Activated CD8-positive, alpha-beta T cell treated with anti-CD3 and anti-CD28 coated beads for 36 hours (primary cell): ENCODE data around the gene LCE3B. TPM values are rescaled to one million over a fixed set of nuclear protein-coding genes. Genes with fewer than 3 reads are reported as not detected.
A peak's percentile ranks its signal among the peaks of the same experiment; 100 is the strongest.

Experiments
- ATAC-seq: fragments of 200-7000 bp; cut with Tn5 transposase; one replicate; pipeline ENCODE4 v1.10.0; 2021; ENCODE audit warnings: mild to moderate bottlenecking, moderate library complexity
- CTCF ChIA-PET: fragments of 350-600 bp; sonication (Branson Sonifier 250); formaldehyde crosslinking; loops from one replicate; lab custom pipeline; 2021; ENCODE audit warnings: antibody characterized with exemption; lab: Charles Lee
- POLR2A ChIA-PET: fragments of 350-600 bp; sonication (Branson Sonifier 250); formaldehyde crosslinking; loops from one replicate; lab custom pipeline; 2021; ENCODE audit warnings: antibody characterized with exemption; lab: Charles Lee
- DNase-seq: peaks from one replicate; pipeline ENCODE4 v3.0.0-alpha.2; 2020
- H3K27ac Mint-ChIP-seq: one replicate; pipeline ENCODE4 v1.8.0; 2021; ENCODE audit warnings: mild to moderate bottlenecking, mixed read lengths
- H3K27me3 Mint-ChIP-seq: one replicate; pipeline ENCODE4 v1.8.0; 2021; ENCODE audit warnings: mixed read lengths
- H3K36me3 Mint-ChIP-seq: one replicate; pipeline ENCODE4 v1.8.0; 2021; ENCODE audit warnings: low read depth, mixed read lengths
- H3K4me1 Mint-ChIP-seq: one replicate; pipeline ENCODE4 v1.8.0; 2021; ENCODE audit warnings: low read depth, mixed read lengths
- H3K4me3 Mint-ChIP-seq: one replicate; pipeline ENCODE4 v1.8.0; 2021; ENCODE audit warnings: mild to moderate bottlenecking, moderate library complexity, mixed read lengths
- H3K9me3 Mint-ChIP-seq: one replicate; pipeline ENCODE4 v1.8.0; 2021; ENCODE audit warnings: mixed read lengths
- CTCF ChIP-seq: fragments of 200-600 bp; IDR thresholded peaks from one replicate; pipeline ENCODE4 v1.8.0; 2022; ENCODE audit warnings: antibody characterized with exemption, mild to moderate bottlenecking
- intact Hi-C: fragments of 100-400 bp; cut with micrococcal nuclease; formaldehyde crosslinking; loops from one replicate; pipeline ENCODE4 v1.10.0; 2022
- total RNA-seq, 2 experiments: library from RNA; stranded (reverse); gene quantifications; one replicate each; pipeline ENCODE4 v1.2.3, GENCODE V29; 2021

LCE3B gene
- total RNA-seq, 2 experiments from 2014 or later = not detected

GRCh38 chr1:152640351-152640750 is 26.7 kb downstream of the LCE3B start:
- Mint-ChIP-seq H3K4me1 (no peaks in the 10 kb centered on the region), H3K36me3 (no peaks in the 10 kb centered on the region), H3K27ac (no peak overlapping the region), H3K9me3 (no peaks in the 10 kb centered on the region), H3K27me3 (peaks cover 7% of the 10 kb centered on the region), H3K4me3 (no peak overlapping the region)
- intact Hi-C loops = no loop called here
- ChIA-PET POLR2A (no interaction called here), CTCF (interaction anchor here (1.2 to 6.0 kb wide), 2 partner anchors 15 to 17 kb away, joined by 3 to 41 read pairs; partner anchors contain the start of gene LCE3A)
- ATAC-seq (no peak), DNase-seq (no peak)
- no peak for TF ChIP-seq CTCF

GRCh38 chr1:152643945-152644344 is 30.3 kb downstream of the LCE3B start:
- CTCF ChIA-PET = interaction anchor here (1.3 to 6.0 kb wide), 2 partner anchors 8 to 11 kb away, joined by 3 to 41 read pairs; no protein-coding TSS in a partner anchor
- POLR2A ChIA-PET = interaction anchor here (0.5 kb wide), 1 partner anchor 453 kb away, joined by 4 read pairs; no protein-coding TSS in a partner anchor

GRCh38 chr1:152645146-152645545 is 31.5 kb downstream of the LCE3B start:
- no peak for DNase-seq
- no peak overlapping the region for H3K27ac Mint-ChIP-seq
- H3K27me3 Mint-ChIP-seq = peaks cover 14% of the 10 kb centered on the region
- TF ChIP-seq CTCF = no peak
- ChIA-PET POLR2A (no interaction called here), CTCF (interaction anchor here (0.8 kb wide), 1 partner anchor 9 kb away, joined by 3 read pairs; no protein-coding TSS in a partner anchor)
- H3K9me3 Mint-ChIP-seq = no peaks in the 10 kb centered on the region
- H3K36me3 Mint-ChIP-seq = no peaks in the 10 kb centered on the region
- no peak for ATAC-seq
- no peak overlapping the region for H3K4me3 Mint-ChIP-seq
- intact Hi-C loops = no loop called here
- no peaks in the 10 kb centered on the region for H3K4me1 Mint-ChIP-seq

More at GRCh38 chr1:152643945-152644344, 30.3 kb downstream of the LCE3B start:
- no peaks in the 10 kb centered on the region for H3K36me3 Mint-ChIP-seq
- intact Hi-C loops = no loop called here
- no peak for DNase-seq
- no peak overlapping the region for H3K27ac Mint-ChIP-seq
- TF ChIP-seq CTCF = no peak
- H3K27me3 Mint-ChIP-seq = peaks cover 13% of the 10 kb centered on the region
- H3K4me1 Mint-ChIP-seq = no peaks in the 10 kb centered on the region
- no peak overlapping the region for H3K4me3 Mint-ChIP-seq
- H3K9me3 Mint-ChIP-seq = no peaks in the 10 kb centered on the region
- ATAC-seq = no peak

GRCh38 chr1:152646656-152647055 is 33.0 kb downstream of the LCE3B start:
- ChIA-PET CTCF (no interaction called here), POLR2A (no interaction called here)
- TF ChIP-seq CTCF = no peak
- Mint-ChIP-seq H3K9me3 (no peaks in the 10 kb centered on the region), H3K27me3 (peaks cover 12% of the 10 kb centered on the region), H3K4me3 (no peak overlapping the region), H3K4me1 (no peaks in the 10 kb centered on the region), H3K36me3 (no peaks in the 10 kb centered on the region), H3K27ac (no peak overlapping the region)
- DNase-seq (no peak), ATAC-seq (no peak)
- intact Hi-C loops = no loop called here

- peak; percentile 77 for TF ChIP-seq CTCF
- intact Hi-C loops = no loop called here
- H3K27ac Mint-ChIP-seq = no peak overlapping the region
- peaks cover 4% of the 10 kb centered on the region for H3K27me3 Mint-ChIP-seq
- no peak overlapping the region for H3K4me3 Mint-ChIP-seq
- CTCF ChIA-PET = interaction anchor here (0.7 to 3.8 kb wide), 13 partner anchors 8 to 579 kb away, joined by 3 to 41 read pairs (median 4); partner anchors contain the start of genes LCE2C and SMCP
- peak; percentile 45 for ATAC-seq
- no peaks in the 10 kb centered on the region for H3K9me3 Mint-ChIP-seq
- peak; percentile 70 for DNase-seq
- POLR2A ChIA-PET = no interaction called here
- H3K36me3 Mint-ChIP-seq = no peaks in the 10 kb centered on the region
- no peaks in the 10 kb centered on the region for H3K4me1 Mint-ChIP-seq
These were observed 40.5 kb downstream of the LCE3B start for GRCh38 chr1:152654110-152654509.
